ENCODE data around the gene PIK3CB.

GRCh38 chr3:138629526-138629925 is 205.2 kb downstream of the PIK3CB start:
- TF ChIP-seq, protein P1, sequence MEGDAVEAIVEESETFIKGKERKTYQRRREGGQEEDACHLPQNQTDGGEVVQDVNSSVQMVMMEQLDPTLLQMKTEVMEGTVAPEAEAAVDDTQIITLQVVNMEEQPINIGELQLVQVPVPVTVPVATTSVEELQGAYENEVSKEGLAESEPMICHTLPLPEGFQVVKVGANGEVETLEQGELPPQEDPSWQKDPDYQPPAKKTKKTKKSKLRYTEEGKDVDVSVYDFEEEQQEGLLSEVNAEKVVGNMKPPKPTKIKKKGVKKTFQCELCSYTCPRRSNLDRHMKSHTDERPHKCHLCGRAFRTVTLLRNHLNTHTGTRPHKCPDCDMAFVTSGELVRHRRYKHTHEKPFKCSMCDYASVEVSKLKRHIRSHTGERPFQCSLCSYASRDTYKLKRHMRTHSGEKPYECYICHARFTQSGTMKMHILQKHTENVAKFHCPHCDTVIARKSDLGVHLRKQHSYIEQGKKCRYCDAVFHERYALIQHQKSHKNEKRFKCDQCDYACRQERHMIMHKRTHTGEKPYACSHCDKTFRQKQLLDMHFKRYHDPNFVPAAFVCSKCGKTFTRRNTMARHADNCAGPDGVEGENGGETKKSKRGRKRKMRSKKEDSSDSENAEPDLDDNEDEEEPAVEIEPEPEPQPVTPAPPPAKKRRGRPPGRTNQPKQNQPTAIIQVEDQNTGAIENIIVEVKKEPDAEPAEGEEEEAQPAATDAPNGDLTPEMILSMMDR (IDR thresholded peaks at IDR 0.05) = no peak
- TF ChIP-seq EP300 (IDR thresholded peaks at IDR 0.05) = no peak
- TF ChIP-seq POLR2A (IDR thresholded peaks at IDR 0.05) = no peak
